NCI-H748 treated with DMSO at 0.1 percent for 48 hours (cell line): ENCODE data around the gene LGALS7B.
A peak's percentile ranks its signal among the peaks of the same experiment; 100 is the strongest.
"Not testable (repeated sequence)": the region's sequence is repeated elsewhere in the genome, so short reads cannot be mapped to it uniquely, and the experiment has no call there.

Experiments
- DNase-seq: peaks from one replicate; lab custom pipeline; 2025; lab: John Stamatoyannopoulos, UW

Gene LGALS7B

DNA sequence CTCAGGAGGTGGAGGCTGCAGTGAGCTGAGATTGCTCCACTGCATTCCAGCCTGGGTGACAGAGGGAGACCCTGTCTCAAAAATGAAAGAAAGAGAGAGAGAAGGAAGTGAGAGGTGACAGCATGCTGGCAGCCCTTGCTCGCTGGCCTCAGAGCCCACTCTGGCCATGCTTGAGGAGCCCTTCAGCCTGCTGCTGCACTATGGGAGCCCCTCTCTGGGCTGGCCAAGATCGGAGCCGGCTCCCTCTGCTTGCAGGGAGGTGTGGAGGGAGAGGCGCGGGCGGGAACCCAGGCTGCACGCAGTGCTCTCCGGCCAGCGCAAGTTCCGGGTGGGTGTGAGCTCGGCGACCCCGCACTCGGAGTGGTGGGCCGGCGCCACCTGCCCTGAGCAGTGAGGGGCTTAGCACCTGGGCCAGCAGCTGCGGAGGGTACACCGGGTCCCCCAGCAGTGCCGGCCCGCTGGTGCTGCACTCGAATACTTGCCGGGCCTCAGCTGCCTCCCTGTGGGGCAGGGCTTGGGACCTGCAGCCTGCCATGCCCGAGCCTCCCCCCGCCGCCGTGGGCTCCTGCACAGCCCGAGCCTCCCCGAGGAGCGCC is 32.3 kb downstream of the LGALS7B start:
- not testable (repeated sequence) for DNase-seq

DNA sequence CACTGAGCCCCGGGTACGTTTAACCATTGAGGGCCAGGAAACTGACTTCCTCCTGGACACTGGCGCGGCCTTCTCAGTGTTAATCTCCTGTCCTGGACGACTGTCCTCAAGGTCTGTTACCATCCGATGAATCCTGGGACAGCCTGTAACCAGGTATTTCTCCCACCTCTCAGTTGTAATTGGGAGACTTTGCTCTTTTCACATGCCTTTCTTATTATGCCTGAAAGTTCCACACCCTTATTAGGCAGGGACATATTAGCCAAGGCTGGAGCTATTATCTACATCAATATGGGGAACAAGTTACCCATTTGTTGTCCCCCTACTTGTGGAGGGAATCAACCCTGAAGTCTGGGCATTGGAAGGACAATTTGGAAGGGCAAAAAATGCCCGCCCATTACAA is 36.9 kb downstream of the LGALS7B start:
- DNase-seq = not testable (repeated sequence)

DNA sequence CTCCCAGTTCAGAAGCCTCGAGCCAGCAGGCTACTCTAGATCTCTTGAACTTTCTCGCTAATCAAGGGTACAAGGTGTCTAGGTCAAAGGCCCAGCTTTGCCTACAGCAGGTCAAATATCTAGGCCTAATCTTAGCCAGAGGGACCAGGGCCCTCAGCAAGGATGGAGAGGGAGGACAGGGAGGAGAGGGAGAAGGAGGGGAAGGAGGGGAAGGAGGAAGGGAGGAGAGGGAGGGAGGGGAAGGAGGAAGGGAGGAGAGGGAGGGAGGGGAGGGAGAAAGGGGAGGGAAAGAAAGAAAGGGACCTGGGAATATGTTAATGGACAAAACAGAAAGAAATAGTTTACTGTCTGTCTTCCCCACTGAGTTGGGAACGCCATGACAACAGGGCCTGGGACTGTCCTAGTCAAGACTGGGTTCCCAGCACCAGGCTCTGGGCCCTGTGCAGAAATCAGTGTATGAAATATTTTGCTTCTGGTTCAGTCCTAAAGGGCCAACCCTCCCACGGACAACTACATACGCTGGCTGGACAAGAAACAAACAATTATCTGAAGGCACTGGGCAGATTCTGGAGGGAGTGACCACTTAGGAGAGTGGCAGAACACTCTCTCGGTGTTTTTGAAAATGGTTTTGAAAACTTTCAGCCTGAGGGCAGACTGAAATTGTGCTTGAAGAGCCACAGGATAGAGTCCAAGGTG is 38.0 kb downstream of the LGALS7B start:
- no peak for DNase-seq

DNA sequence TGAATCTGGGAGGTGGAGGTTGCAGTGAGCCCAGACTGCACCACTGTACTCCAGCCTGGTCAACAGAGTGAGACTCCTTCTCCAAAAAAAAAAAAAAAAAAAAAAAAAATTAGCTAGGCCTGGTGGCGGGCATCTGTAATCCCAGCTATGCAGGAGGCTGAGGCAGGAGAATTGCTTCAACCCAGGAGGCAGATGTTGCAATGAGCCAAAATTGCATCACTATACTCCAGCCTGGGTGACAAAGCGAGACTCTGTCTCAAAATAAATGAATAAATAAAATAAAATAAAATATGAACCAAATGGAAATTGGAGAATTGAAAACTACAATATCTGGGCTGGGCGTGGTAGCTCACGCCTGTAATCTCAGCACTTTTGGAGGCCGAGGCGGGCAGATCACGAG is 40.2 kb downstream of the LGALS7B start:
- not testable (repeated sequence) for DNase-seq

DNA sequence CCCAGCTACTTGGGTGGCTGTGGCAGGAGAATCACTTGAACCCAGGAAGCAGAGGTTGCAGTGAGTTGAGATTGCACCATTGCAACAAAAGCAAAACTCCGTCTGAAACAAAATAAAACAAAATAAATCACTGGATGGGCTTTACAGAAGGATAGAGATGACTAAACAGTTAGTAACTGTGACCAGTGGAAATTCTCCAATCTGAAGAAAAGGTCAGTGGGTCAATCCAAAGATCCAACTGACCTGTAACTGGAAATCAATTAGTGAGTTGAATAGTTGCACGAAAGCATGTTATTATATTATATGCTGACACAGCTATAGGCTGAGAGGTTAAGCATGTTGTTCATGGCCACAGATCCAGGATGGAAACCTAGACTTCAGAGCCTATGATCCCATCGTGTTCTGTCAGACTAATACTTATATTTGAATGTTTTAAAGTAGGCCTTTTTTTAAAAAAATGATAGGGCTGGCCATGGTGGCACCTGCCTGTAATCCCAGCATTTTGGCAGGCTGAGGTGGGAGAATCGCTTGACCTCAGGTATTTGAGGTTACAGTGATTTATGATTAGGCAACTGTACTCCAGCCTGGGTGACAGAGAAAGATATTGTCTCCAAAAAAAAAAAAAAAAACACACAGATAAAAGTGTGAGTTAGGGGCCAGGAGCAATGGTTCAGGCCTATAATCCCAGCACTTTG is 41.2 kb downstream of the LGALS7B start:
- no peak for DNase-seq

DNA sequence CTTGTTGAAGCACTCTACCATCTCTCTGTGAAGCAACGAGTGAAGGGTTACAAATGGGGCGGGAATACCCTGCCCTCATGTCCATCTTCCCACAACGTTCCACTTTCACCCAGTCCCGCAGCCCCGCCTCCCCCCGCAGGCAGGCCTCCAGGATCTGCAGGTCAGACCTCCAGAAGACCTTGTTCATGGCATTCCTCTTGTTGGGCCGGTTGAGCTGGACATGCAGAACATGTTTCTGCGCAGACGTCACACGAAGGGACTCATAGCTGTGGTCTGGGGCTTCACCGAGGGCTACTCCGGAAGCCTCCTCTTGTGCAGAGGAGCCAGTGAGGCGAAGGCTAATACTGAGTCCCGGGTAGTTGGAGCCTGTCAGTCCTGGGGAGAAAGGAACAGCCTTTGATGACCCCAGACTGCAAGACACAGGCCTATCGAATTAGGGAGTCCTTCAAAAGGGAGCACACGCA is 42.2 kb downstream of the LGALS7B start:
- peak; percentile 49 for DNase-seq

DNA sequence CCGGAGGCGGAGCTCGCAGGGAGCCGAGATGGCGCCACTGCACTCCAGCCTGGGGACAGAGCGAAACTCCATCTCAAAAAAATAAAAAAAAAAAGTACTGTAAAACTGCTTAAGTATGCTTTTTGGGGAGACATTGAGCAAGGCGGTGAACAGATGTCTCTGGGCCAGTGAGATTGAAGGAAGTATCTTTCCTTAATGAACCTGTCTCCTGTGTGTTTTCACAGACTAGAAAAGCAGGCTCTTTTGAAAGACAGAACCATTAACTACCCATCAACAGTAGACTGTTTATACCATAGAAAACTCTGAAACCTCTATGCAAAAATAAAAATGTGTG is 44.1 kb downstream of the LGALS7B start:
- DNase-seq = no peak

DNA sequence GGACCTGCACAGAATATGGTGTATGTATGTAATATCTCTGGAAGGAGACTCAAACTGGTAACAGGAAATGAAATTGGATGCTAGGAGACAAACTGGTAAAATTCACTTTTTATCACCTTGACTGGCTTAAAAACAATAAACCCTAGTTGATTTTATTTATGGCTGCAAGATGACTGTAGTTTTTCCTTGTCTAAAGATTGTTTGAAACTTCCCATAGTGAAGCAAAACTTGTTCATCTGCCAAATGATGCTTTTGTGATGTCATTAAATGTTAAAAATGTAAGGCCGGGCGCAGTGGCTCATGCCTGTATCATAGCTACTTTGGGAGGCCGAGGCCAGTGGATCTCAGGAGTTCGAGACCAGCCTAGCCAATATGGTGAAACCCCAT is 45.1 kb downstream of the LGALS7B start:
- no peak for DNase-seq

DNA sequence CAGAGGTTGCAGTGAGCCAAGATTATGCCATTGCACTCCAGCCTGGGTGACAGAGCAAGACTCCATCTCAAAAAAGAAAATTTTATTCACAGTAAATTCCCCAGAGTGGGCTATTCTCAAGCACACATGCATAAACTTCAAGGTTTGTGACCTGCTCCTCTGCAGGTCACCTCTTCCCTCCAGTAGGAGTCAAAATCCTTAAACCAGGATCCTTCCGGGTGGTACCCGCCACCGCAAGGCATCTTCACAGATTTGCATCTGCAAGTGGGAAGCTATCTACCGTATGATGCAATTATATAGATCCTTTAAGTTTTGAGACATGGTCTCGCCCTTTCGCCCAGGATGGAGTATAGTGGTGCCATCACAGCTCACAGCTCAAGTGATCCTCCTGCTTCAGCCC is 45.6 kb downstream of the LGALS7B start:
- no peak for DNase-seq

DNA sequence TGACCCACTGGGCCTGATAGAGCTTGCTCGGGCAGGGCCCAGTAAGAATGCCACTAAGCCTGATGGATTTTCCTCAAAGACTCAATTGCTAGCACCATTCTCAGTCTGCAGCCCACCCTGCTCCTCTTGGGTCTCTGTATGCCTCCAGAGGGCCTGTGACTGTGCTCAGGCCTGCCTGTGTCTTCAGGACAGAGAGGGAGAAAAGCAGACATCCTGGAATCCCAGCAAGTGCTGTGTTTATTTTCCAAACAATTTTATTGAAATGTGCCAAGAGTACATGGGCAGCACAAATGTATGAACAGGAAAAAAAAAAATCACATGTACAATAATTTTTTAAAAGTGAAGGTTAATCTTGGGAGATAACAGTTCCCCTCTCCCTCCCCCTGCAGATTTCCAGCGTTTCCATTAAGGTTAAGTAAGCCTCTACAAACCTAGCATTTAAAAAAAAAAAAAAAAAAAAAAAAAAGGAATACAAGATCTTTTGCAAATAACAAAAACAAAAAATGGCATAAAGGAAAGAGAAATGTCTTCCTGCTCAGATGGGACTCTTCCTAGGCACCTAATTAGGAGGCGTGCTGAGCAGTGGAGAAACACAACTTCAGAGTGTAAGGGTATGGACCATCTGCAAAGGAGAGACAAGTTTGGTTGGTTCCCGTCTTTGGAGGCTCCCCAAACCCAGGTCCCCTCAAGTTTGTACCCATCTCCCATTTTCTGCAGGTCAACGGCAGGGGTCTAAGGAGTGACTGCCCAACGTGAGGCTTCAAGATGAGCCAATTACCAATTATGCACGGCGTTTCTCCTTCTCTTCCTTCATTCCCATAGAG is 47.4 kb downstream of the LGALS7B start:
- DNase-seq = no peak

DNA sequence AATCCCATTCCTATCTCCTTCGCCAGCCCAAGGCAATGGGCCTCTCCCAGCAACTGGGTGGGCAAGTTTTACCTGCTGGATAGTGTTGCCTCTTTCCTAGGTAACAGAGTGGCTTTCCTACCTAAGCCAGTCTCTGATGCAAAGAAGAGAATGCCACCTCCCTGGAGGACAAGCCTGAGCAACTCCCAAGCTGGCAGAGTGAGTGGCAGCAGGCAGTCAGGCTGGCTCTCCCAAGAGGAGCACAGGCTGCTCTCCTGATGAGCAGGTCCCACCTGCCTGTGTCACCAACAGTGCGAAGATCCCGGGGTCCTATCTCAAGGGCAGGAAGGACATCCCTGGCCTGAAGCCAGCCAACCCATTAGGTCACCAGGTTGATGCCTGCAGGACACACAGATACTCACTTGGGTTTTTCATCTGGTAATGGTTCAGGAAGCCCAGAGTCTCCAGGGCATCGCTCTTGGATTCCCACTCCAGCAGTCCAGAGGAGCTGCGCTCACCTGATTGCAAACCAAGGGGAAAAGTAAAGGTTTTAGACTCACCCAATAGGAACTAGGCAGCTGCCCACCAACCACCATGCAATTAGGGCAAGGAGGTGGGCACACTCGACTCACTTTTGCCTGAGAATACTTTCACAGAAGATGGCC is 48.1 kb downstream of the LGALS7B start:
- DNase-seq = no peak

DNA sequence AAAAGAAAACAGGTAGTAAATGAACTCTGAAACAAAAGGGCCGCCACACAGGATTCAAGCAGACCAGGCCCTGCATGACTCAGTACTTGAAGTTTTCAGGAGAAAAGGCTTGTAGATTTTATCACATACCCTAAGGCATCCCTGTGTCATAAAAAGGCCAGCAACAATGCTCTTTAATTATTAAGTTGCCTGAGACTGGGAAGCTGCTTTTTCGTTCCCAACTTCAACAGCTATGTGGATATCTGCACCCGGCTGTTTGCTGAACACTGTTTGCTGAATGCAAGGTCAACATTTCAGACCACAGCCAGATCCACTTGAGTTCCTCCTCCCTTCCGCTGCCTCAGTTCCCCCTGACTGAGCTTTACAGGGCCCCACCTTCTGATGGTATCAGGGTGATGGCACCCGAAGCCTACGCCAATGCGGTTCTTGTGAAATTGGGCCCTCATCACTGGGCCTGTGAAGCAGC is 48.7 kb downstream of the LGALS7B start:
- DNase-seq = no peak

DNA sequence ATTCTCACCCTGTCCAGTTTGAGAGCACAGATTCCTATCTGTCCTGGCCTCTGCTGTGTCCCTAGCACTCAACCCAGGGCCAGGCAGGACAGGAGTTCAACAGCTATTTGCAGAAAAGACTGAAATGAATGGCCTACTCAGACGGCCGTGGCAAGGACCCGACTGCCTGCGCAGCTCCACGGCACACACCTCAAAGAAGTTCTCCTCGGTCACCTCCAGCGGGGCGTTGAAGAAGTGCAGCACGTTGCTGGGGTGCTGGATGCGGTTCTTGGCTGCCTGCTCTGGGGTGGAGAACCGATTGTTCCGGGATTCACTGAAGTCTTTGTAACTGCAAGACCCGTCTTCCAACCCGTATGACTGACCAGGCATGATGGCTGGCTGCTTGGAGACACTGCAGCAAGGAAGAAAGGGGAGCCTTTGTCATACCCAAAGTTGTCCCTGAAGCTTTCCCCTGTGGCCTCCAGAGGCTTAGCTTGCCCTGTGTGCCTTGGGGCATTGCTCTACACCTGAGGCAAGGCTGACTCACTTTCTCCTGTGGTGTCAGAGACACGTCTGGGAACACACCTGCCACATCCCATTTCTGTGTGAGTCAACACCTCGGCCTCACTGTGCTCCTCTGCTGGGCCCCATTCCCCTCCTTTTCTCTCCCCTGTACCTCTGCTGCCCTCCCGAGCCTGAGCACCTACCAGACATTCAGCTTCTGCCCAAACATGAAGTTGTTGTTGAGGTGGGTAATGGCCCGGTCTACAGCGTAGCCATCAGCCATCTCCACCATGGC is 49.4 kb downstream of the LGALS7B start:
- no peak for DNase-seq

DNA sequence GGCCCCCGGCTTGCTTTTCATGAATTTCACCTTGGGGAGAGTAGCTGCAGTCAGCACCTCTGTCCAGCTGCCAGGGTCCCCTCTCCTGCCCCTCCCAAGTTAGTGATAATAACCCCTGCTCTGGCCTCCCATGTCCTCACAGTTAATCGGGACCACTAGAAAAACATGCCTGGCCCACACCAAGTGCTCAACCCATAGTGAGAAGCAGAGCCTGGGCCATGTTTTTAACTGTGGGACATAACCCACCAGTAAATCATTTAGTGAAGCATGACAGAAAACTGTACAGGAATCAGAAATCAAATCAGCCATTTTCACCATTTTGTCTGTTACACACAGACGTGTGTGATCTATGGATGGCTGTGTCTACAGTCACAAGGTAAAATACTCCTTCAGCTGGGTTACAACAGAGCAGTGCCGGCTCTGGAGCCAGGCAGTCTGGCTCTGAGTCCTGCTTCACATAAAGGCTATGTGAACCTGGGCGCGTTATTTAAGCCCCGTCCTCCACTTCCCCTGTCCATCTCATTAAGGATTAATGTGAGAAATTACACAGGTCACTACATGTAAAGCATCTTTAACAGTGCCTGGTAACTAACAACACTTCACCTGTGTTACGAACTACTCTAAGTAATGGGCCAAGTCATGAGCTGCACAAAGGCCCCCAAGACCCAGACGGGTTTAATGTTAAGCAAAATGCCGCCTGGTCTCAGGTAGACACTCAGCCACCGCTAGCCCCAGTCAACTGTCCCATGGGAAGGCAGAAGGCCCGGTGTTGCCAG is 50.2 kb downstream of the LGALS7B start:
- no peak for DNase-seq

DNA sequence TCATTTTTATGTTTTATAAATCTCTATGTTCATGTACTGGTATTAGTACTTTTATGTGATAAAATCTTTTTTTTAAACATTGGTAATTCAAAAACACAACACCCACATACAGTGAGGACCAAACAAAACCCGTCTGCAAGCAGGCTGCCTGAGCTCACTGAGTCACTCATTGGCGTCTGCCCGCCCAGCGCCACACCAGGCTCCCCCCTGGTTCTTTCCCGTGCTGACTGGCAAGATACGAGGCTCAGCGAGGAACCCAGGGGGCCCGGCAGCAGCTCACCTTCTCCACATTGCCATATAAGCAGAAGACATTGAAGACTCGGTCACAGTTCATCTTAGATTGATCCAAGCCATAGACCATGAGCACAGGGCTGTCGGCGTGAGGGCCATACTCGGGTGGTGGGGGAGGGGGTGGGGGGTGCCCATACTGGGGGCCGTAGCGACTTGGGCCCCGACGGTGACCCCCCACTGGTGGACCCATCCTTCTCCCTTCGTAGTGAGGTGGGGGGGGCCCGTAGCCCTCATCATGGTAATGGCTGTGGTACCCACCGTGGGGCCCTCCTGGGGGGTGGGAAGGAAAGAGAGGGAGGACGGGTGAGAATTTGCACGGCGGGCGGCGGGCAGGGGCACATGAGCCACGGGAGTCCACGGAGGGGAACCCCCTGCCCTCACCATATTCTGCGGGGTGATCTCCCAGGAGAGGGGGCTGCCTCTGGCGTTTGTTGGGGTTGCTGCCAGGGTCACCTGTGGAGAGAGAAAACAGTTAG is 51.0 kb downstream of the LGALS7B start:
- no peak for DNase-seq

DNA sequence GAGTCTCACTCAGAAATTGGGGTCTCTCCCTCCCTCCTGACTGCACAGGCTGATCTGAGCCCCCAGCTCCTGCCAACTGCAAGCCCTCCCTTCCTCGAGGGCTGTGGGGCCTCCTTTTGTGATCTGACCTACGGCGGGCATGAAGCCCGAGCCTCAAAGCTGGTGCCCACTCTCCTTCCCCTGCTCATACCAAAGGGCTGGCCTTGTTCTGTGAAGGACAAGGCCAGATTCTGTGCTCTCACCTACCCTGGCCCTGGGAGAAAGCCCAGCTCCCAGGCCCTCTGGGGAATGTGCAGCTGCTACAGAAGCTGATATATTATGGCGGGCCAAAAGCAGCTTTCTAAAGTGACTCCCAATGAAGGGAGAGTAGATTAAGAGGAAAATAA is 51.6 kb downstream of the LGALS7B start:
- no peak for DNase-seq
